ENCODE measurements around the gene TRIM9.
"Not testable (repeated sequence)": the region's sequence is repeated elsewhere in the genome, so short reads cannot be mapped to it uniquely, and the experiment has no call there.

- TF ChIP-seq POLR2A, CTCF (IDR thresholded peaks at IDR 0.05): not testable (repeated sequence)
Measured at GRCh38 chr14:50994158-50994557, 100.7 kb downstream of the TRIM9 start.

All from thyroid gland (tissue), 4 donors.